HG02571 (cell line): ENCODE data around the gene ZDHHC11B.

Experiments
- ATAC-seq: cut with Tn5 transposase; IDR thresholded peaks from one replicate; pipeline ENCODE4 v1.9.1; 2021; ENCODE audit warnings: mild to moderate bottlenecking, moderate library complexity; ENCODE audit not compliant: unreplicated experiment

ZDHHC11B gene

GRCh38 chr5:675871-676698 lies 108.4 kb downstream of the ZDHHC11B start:
- no peak for ATAC-seq

- no peak for ATAC-seq
These were observed 109.2 kb downstream of the ZDHHC11B start for GRCh38 chr5:675111-675870.

DNA sequence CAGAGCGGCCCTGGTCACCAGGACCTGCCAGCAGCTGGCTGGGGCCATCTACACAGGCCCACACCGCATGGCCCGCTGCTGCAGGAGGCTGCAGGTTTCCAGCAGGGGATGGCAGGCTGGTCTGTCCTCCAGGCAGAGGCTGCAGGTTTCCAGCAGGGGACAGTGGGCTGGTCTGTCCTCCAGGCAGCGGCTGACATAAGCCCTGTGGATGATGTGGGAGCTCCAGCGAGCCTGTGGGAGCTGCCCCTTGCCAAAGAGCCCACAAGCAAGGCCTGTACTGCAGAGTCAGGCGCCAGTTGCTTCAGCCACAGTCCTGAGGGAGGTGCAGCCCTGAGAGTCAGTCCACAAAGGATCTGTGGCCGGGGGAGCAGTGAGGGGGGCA lies 109.9 kb downstream of the ZDHHC11B start:
- no peak for ATAC-seq

DNA sequence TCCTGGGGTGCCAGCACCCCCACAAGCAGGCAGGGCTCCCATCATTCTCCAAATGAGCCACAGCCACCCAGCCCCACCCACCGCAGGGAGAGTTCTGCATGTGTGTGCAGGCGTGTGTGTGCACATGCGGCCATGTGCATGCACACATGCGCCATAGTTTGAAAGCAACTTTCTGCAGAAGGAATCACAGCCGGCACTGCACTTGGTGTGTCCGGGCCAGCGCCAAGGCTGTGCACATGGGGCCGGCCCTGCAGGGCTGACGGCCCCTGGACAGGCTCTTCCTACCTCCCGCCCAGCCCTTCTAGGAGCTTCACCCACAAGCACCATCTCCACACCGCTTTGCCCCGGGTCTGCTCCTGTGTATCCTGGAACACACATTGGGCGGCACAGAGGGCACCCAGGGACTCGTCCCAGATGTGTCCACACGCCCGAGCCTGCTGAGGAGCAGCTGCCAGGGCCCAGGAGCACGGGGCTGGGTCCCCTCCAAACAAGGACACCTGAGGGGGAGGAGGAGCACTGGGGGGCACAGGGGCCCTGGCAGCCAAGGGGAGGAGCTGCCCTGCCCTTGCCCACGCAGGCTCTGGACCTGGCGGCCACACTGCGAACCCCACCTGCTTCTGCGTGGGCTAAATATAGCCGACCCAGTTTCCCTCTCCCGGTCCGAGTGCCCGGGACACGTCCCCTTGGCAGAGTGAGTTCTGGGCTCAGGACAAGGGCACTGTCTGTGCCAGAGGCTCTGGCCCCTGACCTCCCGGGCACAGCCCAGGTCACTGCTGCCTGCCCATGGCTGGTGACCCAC lies 110.5 kb downstream of the ZDHHC11B start:
- ATAC-seq = no peak

DNA sequence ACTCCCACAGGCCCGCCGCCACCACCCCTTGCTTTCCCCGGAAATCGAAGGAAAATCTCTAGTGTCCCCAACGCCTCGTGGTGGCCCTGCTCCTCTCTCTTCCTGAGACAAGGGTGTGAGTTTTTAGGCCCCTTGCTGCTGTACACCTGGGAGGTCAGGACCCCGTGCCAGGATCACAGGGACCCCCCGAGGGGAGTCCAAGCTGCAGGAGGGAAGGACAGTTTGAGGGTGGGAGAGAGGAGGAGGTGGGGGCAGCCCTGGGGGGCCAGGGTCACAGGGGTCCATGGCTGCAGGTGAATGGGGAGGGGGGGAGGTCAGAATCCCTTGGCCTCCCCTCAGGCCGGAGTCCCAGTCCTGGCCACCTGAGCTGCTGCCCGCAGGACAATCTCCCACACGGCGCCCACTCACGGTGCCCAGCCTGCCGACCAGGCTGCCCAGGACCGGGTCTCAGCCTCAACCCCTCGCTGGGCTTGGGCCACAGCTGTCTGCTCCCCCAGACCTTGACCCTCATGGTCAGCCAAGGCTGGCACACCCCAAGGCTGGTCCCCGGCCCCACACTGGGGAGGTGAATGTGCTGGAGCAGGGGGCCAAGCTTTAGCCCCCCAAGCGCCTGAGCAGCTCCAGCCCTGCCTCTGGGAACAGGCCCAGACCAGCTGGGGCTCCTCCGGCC lies 111.2 kb downstream of the ZDHHC11B start:
- no peak for ATAC-seq

DNA sequence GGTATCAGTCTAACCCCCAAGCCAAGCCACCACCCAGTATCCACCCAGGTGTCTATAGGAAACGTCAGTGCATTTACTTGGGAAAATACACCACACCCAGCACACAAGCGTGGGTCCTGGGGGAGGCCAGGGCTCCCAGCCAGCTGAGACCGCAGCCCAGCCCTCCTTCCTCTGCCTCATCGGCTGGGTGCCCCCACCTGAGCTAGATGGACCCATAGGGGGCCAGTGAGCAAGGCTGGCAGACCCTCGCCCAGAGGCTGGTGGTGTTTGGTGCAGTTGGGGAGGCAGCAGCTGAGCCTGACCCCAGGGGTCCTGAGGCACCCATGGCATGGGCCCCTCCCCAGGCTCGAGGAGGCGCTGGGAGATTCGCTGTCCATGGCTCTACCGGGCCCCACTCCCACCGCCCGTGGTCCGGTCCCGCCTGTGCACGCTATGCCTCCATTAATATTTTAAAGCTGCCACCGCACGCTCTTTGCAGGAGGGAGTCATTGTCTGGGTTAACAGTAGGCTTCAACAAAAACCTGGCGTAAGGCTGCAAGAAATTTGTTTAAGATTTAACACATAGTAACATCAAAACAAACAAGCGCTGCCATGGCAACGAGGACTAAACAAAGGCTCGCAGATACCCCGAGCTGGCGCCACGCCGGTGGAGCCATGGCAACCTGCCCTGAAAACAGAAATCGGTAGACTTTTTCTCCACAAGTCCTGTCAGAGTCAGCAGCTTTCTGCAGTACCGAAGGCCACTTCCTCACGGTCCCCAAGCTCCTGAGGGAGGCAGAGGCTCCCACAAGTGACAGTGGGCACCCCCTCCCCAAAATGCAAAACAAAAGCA lies 112.0 kb downstream of the ZDHHC11B start:
- ATAC-seq = no peak

DNA sequence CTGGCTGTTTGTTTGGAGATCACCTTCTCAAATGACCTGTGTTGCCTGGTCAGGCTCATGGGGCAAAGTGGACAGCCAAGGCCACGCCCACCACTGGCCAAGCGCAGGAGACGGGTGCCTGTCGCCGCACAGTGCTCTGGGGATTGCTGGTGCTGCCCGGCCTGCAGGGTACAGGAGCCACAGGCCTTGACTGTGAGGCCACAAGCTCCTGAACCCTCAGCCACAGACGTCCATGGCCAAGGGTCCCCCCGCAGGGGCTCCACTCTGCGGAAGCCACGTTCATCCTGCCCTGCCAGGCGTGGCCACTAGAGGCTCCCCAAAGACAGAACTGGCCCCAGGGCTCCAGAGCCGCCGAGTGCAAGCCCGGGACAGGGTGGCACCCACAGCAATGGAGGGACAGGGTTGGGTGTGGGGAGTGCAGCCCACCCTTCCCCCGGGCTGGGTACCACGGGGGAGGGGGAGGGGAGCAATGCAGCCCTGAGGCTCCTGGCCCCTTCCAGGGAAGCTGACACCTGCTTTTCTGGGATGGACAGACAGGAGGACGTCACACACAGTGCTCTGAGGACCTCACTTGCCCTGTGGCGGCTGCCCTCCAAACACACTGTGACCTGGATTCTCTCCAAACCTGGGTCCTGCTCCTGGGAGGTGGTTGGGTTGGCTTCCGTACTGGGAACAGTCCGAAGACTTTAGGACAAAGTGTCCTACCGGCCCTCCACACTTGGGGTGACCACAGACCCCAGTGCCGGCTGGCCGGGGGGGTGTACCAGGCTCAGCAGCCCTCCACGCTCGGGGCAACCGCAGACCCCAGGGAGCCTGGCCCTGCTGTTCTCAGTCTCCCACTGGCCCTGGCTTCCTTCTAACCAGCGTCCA lies 112.8 kb downstream of the ZDHHC11B start:
- ATAC-seq = peak; percentile 60

DNA sequence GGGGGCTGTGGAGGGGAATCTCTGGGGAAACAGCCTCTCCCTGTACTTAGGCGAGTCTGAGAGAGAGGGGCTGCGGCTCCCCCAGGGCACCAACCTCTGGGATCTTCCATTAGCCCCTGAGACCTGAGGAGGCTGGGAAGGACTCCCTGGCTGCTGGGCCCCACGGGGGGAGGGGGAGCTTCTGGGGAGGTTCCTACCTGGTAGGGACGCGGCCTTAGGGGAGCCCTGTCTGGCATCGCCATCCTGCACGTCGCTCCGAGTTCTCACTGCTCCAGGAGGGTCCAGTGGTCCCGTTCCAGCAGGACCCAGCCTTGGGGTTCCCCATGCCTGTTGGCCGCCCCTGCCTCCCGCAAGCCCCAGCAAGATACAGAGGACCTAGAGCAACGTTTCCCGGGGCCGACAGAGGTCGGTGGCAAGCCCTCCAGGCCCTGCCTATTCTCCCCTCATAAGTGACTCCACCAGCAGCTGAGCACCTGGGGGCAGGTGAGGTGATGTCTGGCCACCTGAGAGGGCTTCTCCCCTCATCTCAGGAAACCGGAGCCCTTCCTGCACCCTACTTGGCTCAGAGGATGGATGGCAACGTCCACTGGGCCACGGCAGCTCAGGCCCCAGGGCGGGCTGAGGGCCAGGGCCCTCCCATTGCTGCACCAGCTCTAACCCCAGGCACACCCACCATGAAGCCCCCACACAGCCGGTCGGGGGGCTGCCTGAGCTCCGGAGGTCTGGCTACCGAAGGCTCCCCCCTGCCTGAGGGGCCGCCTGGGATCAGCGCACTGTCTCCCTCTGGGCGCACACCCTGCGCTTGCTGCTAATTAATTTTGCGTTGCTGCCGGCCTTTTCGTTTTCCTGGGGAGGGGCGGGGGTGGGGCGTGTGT lies 113.9 kb downstream of the ZDHHC11B start:
- ATAC-seq = no peak

- no peak for ATAC-seq
These were observed 114.6 kb downstream of the ZDHHC11B start for GRCh38 chr5:669842-670395.

DNA sequence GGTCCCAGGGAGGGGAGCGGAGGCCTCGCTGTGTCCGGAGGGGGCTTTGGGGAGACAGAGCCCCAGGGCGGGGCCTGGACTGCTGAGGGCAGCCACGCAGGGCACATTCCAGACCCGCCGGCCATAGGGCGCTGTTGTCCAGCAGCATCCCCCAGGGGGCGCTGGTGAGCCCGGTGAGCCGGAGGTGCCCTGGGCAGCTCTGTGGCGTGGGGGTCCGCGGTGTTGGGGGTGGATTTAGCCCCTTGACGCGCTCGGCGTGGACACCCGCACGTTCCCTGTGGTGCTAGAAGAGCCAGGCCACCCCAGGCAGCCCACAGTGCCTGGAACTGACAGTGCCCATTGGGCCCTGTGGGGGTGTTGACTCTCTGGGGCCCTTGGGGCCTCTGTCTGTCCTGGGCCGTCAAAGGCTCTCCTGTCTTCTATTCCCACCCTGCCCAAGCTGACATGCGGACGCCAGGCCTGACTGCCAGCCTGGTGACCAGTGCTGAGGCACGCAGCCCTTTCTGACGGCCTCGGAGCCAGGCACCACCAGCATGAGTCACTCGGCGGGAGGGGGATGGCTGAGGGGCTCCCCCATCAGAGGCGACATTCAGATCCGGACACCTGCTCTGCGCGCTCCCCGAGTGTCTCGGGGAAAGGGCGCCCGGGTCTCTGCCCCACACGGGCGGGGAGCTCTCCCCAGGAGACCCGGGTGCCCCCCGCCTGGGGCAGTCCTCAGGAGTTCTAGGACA lies 115.3 kb downstream of the ZDHHC11B start:
- ATAC-seq = no peak

DNA sequence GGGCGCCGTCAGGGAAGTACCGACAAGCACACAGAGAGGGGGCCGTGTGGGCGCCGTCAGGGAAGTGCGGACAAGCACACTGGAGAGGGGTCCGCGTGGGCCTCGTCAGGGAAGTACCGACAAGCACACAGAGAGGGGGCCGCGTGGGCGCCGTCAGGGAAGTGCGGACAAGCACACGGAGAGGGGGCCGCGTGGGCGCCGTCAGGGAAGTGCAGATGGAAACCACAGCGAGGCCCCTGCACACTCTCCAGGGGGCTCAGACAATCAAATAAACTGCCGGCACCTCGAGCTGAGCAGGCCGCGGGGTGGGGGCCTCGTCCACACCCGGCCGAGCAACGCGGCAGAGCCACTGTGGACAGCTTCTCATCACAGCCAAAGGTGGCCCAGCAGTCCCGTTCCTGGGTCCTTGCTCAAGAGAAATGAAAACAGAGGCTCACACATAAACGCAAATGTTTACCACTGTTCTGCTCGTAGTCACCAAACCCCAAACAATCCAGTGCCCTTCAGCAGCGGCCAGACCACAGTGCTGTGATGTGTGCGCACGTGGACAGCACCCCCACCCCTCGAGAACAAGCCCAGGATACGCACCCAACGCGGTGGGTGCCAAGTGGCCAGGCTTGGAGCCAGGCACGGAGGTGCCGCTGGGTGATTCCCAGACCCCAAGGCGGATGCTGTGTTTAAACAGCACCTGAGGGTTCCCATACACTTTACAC lies 116.1 kb downstream of the ZDHHC11B start:
- no peak for ATAC-seq

DNA sequence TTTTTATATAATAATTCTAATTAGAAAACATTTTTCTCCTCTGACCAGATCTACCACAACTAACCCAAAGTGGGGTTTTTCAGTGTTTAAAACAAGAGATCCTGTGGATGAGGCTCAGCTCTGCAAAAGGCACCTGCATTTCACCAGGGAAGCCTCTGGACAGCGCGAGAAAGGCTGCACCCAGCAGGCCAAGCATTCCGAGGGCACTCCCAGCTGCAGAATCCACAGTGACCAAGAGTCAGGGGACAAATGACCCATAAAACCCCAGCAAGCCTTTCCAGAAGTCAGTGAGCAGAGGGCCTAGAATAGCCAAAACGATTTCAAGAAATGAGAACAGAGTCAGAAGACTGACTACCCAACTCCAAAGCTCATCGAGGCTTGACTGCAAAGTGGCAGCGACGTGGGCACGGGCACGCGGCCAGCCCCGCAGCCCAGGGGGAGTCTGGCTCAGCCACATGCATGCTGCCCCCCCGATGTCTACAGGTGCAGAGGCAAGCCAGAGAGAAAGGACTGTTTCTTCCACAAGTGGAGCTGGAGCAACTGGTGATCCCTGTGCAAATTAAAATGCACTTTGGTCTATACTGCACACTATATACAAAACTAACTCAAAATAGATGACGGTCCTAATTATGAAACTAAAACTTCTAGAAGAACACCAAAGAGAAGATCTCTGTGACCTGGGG lies 117.6 kb downstream of the ZDHHC11B start:
- ATAC-seq = no peak

DNA sequence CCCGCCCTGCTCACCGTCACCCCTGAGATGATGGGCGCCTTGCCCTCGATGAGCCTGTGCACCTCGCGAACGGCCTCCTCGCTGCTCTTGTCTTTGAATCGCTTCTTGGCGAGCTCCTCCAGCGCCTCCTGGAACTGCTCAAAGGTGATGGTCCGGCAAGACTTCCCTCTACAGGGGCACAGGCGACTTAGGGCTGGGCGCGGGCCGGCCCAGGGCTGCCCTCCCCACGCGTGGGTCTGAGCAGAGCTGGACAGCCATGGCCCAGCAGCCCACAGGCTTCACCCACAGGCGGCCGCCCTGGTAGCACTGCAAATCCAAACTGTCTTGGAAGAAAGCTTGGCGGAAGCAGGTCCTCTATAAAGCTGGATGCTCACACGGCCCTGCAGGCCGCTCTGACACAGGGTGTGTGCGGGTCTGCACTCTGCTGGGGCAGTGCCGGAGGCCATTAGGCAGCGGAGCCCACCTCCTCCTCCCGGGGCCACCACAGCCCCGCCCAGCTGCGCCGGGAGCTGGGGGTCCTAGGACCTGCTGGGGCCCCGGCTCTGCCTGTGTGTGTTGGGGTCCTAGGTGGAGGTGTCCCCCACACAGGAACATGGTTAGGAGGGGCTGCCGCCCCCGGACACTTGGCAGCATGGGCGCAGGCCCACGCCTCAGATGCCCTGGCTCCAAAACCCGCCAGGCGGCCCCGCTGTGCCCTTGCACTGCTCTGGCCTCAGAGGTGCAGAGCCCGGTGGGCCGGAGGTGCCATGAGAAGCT lies 118.4 kb downstream of the ZDHHC11B start:
- no peak for ATAC-seq

DNA sequence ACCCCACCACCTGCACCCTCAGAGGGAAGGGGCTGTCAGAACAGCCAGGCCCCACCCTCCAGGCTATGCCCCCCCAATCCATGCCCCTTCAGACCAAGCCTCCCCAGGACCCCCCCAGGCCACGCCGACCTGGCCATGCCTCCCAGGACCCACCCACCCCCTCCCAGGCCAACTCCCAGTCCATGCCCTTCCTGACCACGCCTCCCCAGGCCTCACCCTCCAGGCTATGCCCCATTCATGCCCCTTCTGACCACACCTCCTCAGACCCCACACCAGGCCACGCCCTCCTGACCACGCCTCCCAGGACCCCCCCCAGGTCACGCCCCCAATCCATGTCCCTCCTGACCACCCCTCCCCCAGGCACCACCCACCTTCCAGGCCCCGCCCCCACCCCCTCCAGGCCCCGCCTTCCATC lies 119.0 kb downstream of the ZDHHC11B start:
- ATAC-seq = no peak

- ATAC-seq = no peak
These were observed 119.6 kb downstream of the ZDHHC11B start for GRCh38 chr5:664994-665360.
